ENCODE measurements around the gene DRC1. TPM values are rescaled to one million over a fixed set of nuclear protein-coding genes. Genes with fewer than 3 reads are reported as not detected.

Gene DRC1
- total RNA-seq, 1 donor from 2014 or later, result not detected

- DNase-seq (ENCODE audit: low read depth in 2 of 2), result peak in 1 of 2 donors; percentile 32
Measured at GRCh38 chr2:26477126-26477910, 75.6 kb downstream of the DRC1 start.

- DNase-seq (ENCODE audit: low read depth in 2 of 2), result peak; percentile 33 to 46
Measured at GRCh38 chr2:26477911-26478253, 76.2 kb downstream of the DRC1 start, which contains the start of gene OTOF. OTOF (minus strand) TSS chr2:26478124.

GRCh38 chr2:26478366-26478765, 76.6 kb downstream of the DRC1 start:
- DNase-seq (ENCODE audit: low read depth in 2 of 2), result no peak

GRCh38 chr2:26479131-26479788, 77.5 kb downstream of the DRC1 start:
- no peak for DNase-seq (ENCODE audit: low read depth in 2 of 2)

- DNase-seq (ENCODE audit: low read depth in 2 of 2), result no peak
Measured at GRCh38 chr2:26479789-26480565, 78.3 kb downstream of the DRC1 start.

GRCh38 chr2:26480566-26481423, 79.1 kb downstream of the DRC1 start:
- no peak for DNase-seq (ENCODE audit: low read depth in 2 of 2)

GRCh38 chr2:26481706-26482105, 80.0 kb downstream of the DRC1 start:
- DNase-seq (ENCODE audit: low read depth in 2 of 2), result no peak

GRCh38 chr2:26482211-26483026, 80.7 kb downstream of the DRC1 start:
- DNase-seq (ENCODE audit: low read depth in 2 of 2), result no peak

- no peak for DNase-seq (ENCODE audit: low read depth in 2 of 2)
Measured at GRCh38 chr2:26483027-26483326, 81.3 kb downstream of the DRC1 start.

- no peak for DNase-seq (ENCODE audit: low read depth in 2 of 2)
Measured at GRCh38 chr2:26483516-26483915, 81.8 kb downstream of the DRC1 start.

- DNase-seq (ENCODE audit: low read depth in 2 of 2), result no peak
Measured at GRCh38 chr2:26483957-26484565, 82.3 kb downstream of the DRC1 start.

GRCh38 chr2:26484579-26484978, 82.9 kb downstream of the DRC1 start:
- no peak for DNase-seq (ENCODE audit: low read depth in 2 of 2)

GRCh38 chr2:26485099-26485498, 83.4 kb downstream of the DRC1 start:
- no peak for DNase-seq (ENCODE audit: low read depth in 2 of 2)

- no peak for DNase-seq (ENCODE audit: low read depth in 2 of 2)
Measured at GRCh38 chr2:26485725-26486418, 84.2 kb downstream of the DRC1 start.

- no peak for DNase-seq (ENCODE audit: low read depth in 2 of 2)
Measured at GRCh38 chr2:26486789-26487188, 85.1 kb downstream of the DRC1 start.

- no peak for DNase-seq (ENCODE audit: low read depth in 2 of 2)
Measured at GRCh38 chr2:26487192-26487591, 85.5 kb downstream of the DRC1 start.

GRCh38 chr2:26488463-26489212, 86.9 kb downstream of the DRC1 start:
- DNase-seq (ENCODE audit: low read depth in 2 of 2), result no peak

GRCh38 chr2:26489213-26489850, 87.6 kb downstream of the DRC1 start:
- no peak for DNase-seq (ENCODE audit: low read depth in 2 of 2)
